Inflammatory macrophage treated with lipopolysaccharide for 1 hour (primary cell): ENCODE data around the gene LYZL2.
"Not testable (repeated sequence)": the region's sequence is repeated elsewhere in the genome, so short reads cannot be mapped to it uniquely, and the experiment has no call there.

ENCODE experiments used
- DNase-seq, 2 donors: peaks; one replicate each; pipeline ENCODE4 v3.0.0-alpha.2; 2020 to 2022

The LYZL2 gene

DNA sequence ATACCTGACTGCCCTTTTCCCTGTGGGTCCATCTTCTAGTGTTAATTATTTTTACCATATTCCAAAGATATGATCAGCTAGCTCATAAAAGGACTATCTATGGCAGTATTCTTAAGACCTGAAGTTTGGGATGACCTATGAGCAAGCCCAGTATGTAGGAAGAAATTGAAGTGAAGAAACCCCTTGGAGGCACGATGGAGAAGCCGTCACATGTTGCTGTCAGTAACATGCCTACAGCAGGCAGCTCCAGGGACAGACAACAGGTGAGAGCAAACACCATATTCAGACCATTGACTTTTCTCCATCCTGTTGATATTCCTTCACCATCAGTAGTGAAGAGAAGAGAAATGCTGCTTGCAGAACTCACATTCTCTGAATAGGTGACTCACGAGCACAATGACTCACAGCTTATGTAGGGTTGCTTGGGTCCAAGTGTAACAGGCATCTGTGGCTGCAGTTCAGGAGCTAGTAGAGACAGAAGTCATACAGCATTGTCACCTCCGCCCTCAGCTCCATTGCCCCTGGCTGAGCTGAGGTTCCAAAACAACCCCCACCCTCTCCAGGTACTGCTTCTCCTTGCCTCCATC is 8.4 kb upstream of the LYZL2 start:
- DNase-seq: peak; percentile 55 to 61

DNA sequence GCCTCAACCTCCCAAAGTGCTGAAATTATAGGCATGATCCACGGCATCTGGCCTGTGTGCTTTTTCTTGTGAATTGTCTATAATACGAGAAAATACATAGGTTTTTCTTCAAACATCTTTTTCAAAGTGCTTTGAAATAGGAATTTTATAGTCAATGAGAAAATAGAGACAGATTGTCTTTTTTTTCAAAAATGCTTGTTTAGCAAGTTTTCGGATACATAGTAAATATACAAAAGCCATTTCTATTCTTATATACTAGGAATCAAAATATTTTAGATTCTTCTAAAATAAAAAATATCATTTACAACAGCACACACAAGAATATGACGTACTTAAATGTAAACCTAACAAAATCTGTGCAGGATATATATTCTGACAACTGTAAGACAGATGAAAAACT is 1.6 kb upstream of the LYZL2 start:
- DNase-seq: no peak

DNA sequence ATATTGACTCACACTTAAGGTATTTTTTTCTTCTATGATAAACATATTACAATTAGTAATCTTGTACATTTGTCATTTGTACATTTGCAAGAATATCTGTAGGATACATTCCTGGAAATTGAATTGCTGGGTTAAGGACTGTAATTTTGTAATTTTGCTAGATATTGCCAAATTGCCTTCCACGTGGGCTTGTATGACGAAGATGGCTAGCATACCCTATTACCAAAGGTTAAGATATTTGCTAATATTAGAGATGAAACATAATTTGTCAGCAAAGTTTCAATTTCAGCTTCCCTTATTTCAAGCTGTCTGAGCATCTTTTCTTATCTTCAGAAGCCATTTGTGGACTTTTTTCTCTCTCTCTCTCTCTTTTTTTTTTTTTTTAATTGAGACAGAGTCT is 1.0 kb upstream of the LYZL2 start:
- peak; percentile 93 to 99 for DNase-seq

DNA sequence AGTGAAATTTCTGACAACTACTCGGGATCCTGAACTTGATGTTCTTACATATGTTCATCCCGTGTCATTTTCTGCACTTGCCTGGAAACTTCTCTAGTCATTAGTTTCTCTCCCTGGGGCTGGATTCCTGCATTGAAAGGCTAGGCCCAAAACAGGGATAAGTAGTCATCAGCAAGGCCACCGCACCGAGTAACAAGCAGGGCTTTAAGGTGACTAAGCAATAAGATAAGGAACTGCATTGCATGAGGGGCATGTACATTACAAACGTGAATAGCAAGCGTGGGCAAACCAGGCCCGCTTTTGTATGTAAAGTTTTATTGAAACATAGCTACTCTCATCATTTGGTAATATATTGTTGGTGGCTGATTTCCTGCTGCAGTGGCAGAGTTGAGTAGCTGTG is 977 bp downstream of the LYZL2 start:
- not testable (repeated sequence) for DNase-seq

DNA sequence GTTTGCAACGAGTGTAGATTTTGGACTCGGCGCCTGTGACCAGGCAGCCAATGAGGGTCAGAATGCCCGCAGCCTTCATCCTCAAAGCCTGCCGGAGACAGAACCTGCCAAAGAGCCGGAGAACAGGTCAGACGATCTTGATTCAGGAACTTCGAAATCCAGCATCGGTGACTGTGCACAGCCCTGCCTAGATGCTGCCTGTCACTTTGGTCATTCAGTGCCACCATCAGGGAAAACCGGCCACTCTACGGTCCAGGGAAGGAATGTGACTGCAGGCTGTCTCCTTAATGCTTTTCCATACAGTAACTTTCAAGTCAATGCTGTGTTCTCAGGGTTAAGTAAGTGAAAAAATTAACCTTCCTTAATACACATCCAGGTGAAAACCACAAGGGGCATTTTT is 2.7 kb downstream of the LYZL2 start:
- not testable (repeated sequence) for DNase-seq

DNA sequence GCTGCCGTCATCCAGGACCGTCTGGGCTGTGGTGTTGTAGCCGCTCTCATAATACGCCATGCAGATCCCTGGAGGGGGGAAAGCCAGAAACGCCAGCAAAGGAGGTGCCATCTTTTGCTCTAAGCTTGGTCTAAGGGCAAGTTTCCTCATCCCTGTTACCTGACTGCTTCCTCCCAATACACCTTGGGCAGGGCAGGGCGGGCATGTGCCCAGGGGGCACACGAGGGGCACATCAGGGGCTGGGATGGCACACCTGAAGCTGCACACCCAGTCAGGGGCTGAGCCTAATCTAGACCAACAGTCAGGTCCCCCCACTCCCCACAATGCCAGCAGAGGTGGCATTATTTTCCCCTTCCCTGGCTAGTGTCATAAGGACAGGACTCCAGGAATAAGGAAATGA is 3.4 kb downstream of the LYZL2 start:
- not testable (repeated sequence) for DNase-seq

DNA sequence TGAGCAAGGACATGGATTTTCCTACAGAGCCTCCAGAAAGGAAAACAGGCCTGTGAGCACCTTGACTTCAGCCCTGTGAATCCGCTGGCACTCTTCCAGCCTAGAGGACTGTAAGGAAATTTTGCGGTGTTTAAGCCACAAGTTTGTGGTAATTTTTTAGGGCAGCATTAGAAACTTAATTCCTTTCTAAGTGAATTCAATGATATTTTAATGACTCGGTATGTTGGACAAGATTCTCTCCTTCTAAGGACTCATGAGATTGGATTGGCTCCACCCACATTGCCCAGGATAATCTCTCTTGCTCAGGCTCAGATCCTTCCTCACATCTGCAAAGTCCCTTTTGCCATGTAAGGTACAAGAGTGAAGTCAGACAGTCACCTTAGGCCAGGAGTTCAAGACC is 4.5 kb downstream of the LYZL2 start:
- no peak for DNase-seq

DNA sequence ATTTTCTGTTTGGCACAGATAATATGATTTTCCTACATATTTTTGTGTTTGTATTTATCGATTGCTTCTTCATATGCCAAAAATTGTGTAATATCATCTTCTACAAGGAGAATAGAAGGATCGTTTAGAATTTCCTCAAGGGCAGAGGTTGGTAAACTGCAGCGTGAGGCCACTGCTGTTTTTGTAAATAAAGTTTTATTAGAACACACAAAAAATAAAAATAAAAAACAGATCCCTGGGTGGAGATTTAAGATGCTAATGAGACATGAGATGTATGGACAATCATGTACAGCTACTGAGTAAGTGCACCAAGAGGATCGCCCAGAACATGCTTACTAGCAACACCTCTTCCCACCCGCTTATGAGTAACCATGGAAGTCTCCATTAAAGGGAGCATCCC is 9.6 kb downstream of the LYZL2 start:
- no peak for DNase-seq

DNA sequence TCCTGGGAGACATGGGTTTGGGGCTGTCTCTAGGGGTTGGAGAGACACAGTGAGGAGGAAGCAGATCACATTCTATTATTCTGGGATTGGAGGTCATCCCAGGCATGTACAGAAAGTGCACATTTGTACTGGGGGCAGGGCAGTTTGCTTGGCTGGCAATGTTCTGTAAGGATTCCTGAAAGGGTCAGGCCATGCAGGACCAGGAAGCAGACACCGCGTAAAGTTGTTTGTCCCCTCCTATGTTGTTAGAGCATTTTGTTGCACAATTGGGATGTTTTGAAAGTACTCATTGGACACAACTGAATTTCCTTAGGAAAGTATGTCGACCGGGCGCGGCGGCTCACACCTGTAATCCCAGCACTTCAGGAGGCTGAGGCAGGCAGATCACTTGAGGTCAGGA is 12.5 kb downstream of the LYZL2 start:
- DNase-seq: no peak

DNA sequence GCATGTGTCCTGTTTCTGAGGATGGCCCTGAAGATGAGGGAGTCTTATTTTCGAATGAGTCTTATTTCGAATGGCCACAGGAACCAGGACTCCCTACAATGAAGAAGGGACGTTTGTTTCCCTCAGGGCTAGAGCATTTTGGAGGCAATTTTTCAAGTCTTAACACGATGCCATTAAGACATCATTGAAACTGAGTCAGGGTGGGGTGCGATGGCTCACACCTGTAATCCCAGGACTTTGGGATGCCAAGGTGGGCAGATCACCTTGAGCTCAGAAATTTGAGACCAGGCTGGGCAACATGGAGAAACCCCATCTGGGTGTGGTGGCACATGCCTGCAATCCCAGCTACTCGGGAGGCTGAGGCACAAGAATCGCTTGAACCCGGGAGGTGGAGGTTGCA is 18.5 kb downstream of the LYZL2 start:
- DNase-seq: not testable (repeated sequence)

DNA sequence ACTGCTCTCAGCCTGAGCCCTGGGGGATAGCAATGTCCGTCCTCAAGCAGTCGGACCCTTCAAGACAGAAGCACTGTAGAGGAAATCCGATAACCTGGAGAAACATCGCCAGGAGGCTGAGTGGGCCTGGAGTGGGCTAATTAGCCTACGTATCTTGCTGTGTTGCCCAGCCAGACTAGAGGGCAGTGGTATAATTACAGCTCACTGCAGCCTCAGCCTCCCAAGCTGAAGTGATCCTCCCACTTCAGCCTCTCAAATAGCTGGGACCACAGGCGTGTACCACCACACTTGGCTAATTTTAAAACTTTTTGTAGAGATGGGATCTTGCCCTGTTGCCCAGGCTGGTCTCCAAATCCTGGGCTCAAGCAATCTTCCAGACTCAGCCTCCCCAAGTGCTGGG is 21.7 kb downstream of the LYZL2 start:
- DNase-seq: no peak

DNA sequence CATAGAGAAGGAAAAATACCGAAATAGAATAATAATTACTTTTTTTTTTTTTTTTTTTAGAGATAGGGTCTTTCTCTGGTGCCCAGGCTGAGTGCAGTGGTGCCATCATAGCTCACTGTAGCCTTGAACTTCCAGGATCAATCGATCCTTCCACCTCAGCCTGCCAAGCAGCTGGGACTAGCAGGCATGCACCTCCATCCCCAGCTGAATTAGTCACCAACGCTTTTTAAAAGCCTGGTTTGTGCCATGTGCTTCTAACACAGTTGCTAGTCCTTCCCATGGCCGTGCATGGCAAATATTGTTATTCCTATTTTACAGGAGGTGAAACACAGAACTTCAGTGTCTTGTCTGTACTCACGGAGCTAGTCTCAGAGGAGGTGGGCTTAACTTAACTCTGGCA is 23.2 kb downstream of the LYZL2 start:
- DNase-seq: no peak

DNA sequence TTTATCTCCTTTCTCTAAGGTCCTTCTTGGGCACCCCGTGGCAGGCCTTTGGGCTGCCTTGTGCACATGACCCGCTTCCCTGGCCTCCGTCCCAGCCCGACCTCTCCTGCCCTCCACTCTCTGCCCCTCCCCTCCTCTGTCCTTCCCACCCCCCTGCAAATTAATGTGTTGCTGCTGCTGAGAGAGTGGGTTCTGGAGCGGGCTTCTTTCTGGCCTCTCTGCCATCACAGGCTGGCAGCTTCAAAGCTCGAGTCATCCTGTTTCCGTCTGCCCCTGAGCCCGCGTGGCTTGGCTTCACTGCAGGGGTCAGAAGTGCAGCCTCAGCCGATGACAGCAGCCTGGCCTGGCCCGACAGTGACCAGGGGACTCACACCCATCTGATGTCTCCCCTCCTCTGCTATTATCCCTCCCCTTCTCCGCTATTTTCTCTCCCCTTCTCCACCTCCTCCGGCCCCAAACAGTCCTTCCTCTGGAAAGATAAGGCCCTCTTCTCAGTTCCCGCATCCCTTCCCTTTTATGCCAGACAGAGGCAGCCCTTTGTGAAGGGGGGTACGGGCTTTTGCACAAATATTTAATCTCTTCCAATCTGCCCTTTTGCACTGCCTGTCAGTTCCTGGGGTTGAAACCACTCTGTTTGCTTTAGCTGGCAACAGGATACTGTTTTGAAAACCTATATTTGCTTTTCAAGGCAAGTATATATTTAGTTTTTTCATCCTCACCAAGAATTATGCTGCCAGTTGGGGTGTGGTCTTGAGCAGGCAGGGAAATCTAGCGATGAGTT is 24.0 kb downstream of the LYZL2 start:
- DNase-seq: not testable (repeated sequence)

DNA sequence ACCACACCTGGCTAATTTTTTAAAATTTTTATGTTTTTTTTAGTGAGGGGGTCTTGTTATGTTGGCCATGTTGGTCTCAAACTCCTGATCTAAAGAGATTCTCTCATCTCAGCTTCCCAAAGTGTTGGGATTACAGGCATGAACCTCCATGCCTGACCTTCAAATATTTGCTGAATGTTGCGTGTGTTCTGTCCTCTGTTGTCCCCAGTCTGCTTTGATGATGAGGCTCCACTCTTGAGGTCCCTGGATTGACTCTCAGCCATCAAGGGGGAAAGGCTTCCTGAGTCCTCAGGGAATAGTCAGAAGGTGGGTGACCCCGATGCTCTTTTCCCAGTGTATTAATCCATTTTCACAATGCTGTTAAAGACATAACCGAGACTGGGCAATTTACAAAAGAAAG is 26.0 kb downstream of the LYZL2 start:
- no peak for DNase-seq

DNA sequence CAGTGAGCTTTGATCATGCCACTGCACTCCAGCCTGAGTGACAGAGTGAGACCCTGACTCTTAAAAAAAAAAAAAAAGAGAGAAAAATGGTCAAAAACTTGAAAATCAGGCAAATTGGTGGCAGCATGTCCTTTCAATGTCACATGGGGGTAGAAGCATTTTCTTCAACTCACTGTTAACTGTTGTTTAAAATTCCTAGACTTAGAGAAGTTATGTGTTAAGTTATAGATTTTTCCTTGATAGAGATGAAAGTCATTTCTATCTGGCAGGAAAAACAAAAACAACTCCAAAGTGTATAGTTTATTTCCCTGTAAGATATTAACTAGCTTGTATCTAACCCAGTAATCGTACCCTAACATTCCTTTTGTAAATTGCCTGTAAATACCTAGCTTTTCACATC is 26.8 kb downstream of the LYZL2 start:
- no peak for DNase-seq

DNA sequence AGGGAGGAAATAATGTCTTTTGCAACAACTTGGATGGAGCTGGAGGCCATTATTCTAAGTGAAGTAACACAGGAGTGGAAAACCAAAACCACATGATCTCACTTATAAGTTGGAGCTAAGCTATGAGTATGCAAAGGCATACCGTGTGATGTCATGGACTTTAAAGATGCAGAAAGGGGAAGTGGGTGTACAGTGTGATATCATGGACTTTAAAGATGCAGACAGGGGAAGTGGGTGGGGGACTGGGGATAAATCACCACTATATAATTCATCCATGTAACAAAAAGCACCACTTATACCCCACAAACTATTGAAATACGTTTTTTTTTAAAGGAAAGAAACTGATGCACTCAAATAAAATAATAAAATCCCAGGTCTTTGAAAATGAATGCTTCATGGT is 29.5 kb downstream of the LYZL2 start:
- DNase-seq: peak; percentile 88 to 94

DNA sequence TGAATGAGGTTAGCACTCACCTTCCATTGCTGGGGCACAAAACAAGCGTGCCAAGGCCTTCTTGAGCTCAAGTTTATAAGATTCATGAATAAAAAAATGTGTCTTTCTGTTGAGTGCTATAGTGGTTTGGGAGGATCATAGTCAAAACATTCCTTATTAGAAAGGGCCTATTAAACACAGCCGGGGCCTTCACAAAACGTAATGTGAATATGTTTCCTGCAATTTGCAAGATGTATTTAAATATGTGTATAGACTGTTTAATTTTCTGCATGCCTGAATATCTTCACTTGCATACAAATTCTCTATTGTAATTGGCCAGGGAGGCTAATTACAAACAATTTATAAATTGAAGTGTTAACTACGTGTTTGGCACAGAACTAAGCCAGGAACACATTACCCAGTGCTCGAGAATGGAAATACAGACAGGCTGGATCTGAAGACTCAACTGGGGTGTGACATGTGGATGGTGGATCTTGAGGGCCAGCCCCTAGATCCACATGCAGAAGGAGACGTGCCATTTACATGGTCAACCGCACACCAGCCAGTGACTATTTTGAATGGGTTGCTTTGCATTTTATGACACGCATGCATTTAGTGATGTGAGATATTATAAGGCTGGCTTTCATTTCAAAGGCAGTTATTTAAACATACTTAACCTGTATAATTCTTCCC is 31.3 kb downstream of the LYZL2 start:
- no peak for DNase-seq

DNA sequence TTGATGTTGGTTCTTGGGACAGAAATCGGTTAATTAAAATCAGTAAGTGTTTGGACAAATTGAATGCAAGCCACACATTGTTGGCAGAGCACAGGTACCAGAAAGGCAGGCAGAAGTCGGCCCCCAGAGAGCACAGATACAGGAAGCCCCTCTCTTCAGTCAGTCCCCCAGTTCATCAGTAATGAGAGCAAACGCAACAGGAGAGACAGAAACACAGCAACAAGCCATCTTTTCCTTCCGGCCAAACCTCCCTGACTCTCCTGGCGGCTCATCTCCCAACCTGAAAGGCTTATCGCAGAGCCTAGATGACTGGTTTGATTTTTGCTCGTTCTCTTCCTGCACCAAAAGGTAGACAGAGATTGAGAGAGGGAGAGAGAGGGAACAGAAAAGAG is 32.1 kb downstream of the LYZL2 start:
- DNase-seq: not testable (repeated sequence)

DNA sequence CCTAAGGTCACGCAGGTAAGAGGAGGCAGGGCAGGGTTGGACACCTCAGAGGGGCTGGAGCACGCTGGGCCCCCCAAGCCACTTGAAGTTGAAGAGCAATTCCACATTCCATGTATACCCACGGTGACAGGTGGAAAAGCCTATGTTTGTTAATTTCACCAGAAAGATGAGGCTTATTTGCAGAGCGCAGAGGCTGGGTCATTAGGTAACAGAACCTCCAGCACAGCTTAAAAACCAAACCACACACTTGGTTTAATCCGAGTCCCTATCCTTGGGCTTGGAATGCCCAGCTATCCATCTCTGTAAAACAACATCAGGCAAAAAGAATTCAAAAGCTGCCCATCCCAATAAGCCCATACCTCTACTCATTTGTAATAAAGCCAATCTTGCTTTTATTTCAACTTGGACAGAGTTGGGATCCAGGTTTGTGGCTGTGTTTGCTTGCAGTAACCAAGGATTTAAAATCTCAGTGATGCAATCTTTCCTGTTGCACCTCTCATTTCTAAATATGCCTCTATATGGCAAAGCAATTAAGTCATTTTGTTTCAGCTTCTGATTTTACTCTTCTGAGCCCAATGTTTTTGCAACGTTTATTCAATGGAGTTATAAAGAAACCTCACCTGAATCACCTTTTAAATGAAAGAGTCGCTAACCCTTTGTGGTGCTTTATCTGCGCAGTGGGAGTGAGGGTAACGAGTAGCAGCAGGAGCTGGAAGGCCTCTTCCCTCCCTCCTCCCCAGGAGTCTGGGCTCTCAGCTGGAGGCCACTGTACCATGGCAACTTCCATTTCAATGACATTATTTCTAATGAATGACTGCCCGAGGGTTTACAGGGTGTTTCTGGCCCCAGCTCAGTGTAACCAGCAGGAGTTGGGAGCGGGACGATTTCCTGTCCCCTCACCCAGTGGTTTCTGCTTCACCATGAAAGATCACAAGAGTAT is 32.8 kb downstream of the LYZL2 start:
- DNase-seq: not testable (repeated sequence)

DNA sequence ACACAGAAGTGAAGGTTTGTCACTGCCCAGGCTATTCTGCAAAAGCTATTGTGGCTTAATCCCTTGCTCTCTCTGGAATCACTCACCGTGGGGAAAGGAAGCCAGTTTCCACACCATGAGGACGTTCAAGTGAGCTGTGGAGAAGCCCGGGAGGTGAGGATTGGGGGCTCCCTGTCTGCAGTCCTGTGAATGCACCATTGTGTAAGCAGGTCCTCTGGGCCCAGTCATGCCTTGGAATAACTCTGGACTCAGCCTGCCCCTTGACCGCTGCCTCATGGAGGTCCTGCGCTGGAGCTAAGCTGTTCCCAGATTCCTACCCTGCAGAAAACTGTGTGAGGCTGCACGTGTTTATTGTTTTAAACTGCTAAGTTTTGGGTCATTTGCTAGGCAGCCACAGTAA is 33.5 kb downstream of the LYZL2 start:
- DNase-seq: no peak

DNA sequence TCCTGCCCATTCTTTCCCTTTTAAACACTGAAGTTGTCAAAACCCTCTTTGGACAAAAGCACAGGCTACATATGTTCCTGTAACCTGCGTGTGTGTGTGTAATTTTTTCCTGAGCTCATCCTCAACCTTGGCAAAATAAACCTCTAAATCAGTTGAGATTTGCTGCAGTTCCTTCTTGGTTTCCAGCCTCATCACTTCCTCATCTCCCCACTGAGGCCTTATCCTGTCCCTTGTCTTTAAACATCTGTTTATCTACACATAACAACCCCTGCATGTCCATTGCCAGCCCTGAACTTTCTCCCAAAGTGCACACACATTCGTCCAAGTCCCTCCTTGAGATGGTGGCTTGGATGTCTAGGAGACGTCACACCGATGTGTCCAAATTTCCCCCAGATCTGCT is 35.5 kb downstream of the LYZL2 start:
- no peak for DNase-seq

DNA sequence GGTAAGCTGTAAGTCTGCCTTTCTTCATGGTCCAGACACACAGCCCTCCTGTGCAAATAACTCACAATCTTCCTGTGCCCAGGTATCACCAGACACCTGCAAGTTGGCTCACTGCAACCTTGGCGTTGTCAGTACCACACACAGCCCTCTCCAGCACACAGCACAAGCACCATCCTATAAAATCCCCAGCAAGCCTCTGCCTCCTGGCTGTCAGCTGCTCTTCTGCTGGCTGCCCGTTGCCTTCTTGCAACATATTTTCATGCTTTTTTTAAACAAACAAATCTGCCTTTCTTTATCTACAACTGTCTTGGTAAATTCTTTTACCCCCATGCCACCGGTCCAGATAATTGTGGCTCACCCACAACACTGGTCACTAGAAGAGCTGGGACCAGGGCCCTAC is 36.8 kb downstream of the LYZL2 start:
- not testable (repeated sequence) for DNase-seq

DNA sequence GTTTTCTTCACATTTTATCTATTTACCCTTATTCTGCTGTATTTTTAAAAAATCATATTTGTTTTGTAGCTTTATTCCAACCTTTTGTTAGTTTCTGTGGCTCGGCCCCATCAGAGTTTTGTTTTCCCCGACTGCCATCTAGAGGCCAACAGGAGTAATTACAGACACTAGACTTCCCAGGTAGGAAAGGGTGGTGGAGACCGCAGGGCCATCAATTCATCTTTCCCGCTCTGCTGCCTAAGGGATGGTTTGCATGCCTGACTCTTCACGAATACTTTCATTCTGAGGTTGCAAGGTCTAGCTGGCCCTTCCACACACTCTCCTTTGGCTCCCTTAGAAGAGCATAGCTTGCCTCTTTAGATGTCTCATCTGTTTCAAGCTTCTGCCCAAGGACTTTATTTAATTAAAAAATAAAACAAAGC is 38.3 kb downstream of the LYZL2 start:
- peak; percentile 46 to 80 for DNase-seq
